Inflammatory macrophage treated with lipopolysaccharide for 1 hour (primary cell): ENCODE measurements around the gene CNN1.

Source experiments
- DNase-seq, 2 donors: peaks; one replicate each; pipeline ENCODE4 v3.0.0-alpha.2; 2020 to 2022

CNN1 gene

GRCh38 chr19:11538232-11539036 is at the start of gene CNN1:
Gene CNN1 (plus strand): TSS chr19:11538851. CDS start chr19:11538928, 77 bp downstream.
- DNase-seq, result no peak

- no peak for DNase-seq
Measured at GRCh38 chr19:11489378-11489777, 49.3 kb upstream of the CNN1 start.

GRCh38 chr19:11494634-11495285 is 43.9 kb upstream of the CNN1 start:
- no peak for DNase-seq

- DNase-seq, result no peak
Measured at GRCh38 chr19:11495481-11495880, 43.2 kb upstream of the CNN1 start.

GRCh38 chr19:11495885-11496284 is 42.8 kb upstream of the CNN1 start:
- DNase-seq, result no peak

- DNase-seq, result peak; percentile 25 to 67
Measured at GRCh38 chr19:11496391-11497163, 42.1 kb upstream of the CNN1 start.

- no peak for DNase-seq
Measured at GRCh38 chr19:11499220-11499726, 39.4 kb upstream of the CNN1 start.

- no peak for DNase-seq
Measured at GRCh38 chr19:11499890-11500420, 38.7 kb upstream of the CNN1 start.

- DNase-seq, result no peak
Measured at GRCh38 chr19:11504502-11505031, 34.1 kb upstream of the CNN1 start.

GRCh38 chr19:11505032-11505503 is 33.6 kb upstream of the CNN1 start:
- peak; percentile 87 to 94 for DNase-seq

- peak; percentile 90 to 99 for DNase-seq
Measured at GRCh38 chr19:11505504-11506100, 33.0 kb upstream of the CNN1 start, which contains the start of gene ZNF653. Gene ZNF653 (minus strand): TSS chr19:11505839. CDS start chr19:11505786, 53 bp downstream.

GRCh38 chr19:11506101-11506555 is 32.5 kb upstream of the CNN1 start:
- no peak for DNase-seq

- no peak for DNase-seq
Measured at GRCh38 chr19:11506967-11507366, 31.7 kb upstream of the CNN1 start.

- no peak for DNase-seq
Measured at GRCh38 chr19:11507370-11508078, 31.1 kb upstream of the CNN1 start.

GRCh38 chr19:11510444-11510843 is 28.2 kb upstream of the CNN1 start:
- DNase-seq, result no peak

- no peak for DNase-seq
Measured at GRCh38 chr19:11513946-11514345, 24.7 kb upstream of the CNN1 start.

- DNase-seq, result no peak
Measured at GRCh38 chr19:11519138-11519537, 19.5 kb upstream of the CNN1 start.

GRCh38 chr19:11528551-11529341 is 9.9 kb upstream of the CNN1 start, which contains the start of gene ECSIT:
Gene ECSIT (minus strand): TSS chr19:11529134. CDS start chr19:11519170, 9,964 bp downstream.
- peak; percentile 98 to 99 for DNase-seq

- DNase-seq, result peak; percentile 73 to 82
Measured at GRCh38 chr19:11530432-11530831, 8.2 kb upstream of the CNN1 start.

GRCh38 chr19:11534538-11534937 is 4.1 kb upstream of the CNN1 start:
- DNase-seq, result peak; percentile 4 to 10
